IMR-90 (cell line): ENCODE results near the gene TDP2.

ENCODE experiments used
- BHLHE40 ChIP-seq: fragments of 150-350 bp; IDR thresholded peaks from 2 replicates; pipeline ENCODE4 v1.6.1; 2016; ENCODE audit warnings: mild to moderate bottlenecking, low read depth, low read length
- CEBPB ChIP-seq: IDR thresholded peaks from 2 replicates; pipeline ENCODE4 v1.6.1; 2012; ENCODE audit warnings: low read depth, low read length, improper control_type of control experiment
- CHD1 ChIP-seq: IDR thresholded peaks from 2 replicates; pipeline ENCODE4 v1.6.1; 2012; ENCODE audit warnings: low read depth, low read length, improper control_type of control experiment
- ELK1 ChIP-seq: fragments of 150-350 bp; IDR thresholded peaks from 2 replicates; pipeline ENCODE4 v1.6.1; 2016; ENCODE audit warnings: low read depth, mild to moderate bottlenecking, low read length, moderate library complexity, borderline replicate concordance
- FOS ChIP-seq: fragments of 150-350 bp; IDR thresholded peaks from 2 replicates; pipeline ENCODE4 v1.6.1; 2016; ENCODE audit warnings: low read depth, low read length
- MAFK ChIP-seq: IDR thresholded peaks from 2 replicates; pipeline ENCODE4 v1.6.1; 2012; ENCODE audit warnings: low read depth, low read length, improper control_type of control experiment
- POLR2A ChIP-seq: IDR thresholded peaks from 2 replicates; pipeline ENCODE4 v1.6.1; 2012; ENCODE audit warnings: mild to moderate bottlenecking, low read depth, low read length
- RAD21 ChIP-seq: IDR thresholded peaks from 2 replicates; pipeline ENCODE4 v1.6.1; 2012; ENCODE audit warnings: low read length, improper control_type of control experiment
- RCOR1 ChIP-seq: IDR thresholded peaks from 2 replicates; pipeline ENCODE4 v1.6.1; 2012; ENCODE audit warnings: mild to moderate bottlenecking, low read length, improper control_type of control experiment; ENCODE audit not compliant: insufficient replicate concordance
- RFX5 ChIP-seq: IDR thresholded peaks from 2 replicates; pipeline ENCODE4 v1.8.0; 2012; ENCODE audit warnings: low read depth, mild to moderate bottlenecking, low read length, moderate library complexity
- SMC3 ChIP-seq: fragments of 150-350 bp; IDR thresholded peaks from 2 replicates; pipeline ENCODE4 v1.6.1; 2016; ENCODE audit warnings: low read depth, mild to moderate bottlenecking, antibody characterized with exemption, low read length, moderate library complexity
- USF2 ChIP-seq: fragments of 150-350 bp; IDR thresholded peaks from 2 replicates; pipeline ENCODE4 v1.6.1; 2017; ENCODE audit warnings: mild to moderate bottlenecking, antibody characterized with exemption, low read length, low read depth
- TF ChIP-seq, protein P1 (sequence below): conservative IDR thresholded peaks from 2 replicates; pipeline ENCODE4 v1.5.1; 2012; ENCODE audit warnings: mild to moderate bottlenecking, low read depth, low read length, improper control_type of control experiment

DNA sequence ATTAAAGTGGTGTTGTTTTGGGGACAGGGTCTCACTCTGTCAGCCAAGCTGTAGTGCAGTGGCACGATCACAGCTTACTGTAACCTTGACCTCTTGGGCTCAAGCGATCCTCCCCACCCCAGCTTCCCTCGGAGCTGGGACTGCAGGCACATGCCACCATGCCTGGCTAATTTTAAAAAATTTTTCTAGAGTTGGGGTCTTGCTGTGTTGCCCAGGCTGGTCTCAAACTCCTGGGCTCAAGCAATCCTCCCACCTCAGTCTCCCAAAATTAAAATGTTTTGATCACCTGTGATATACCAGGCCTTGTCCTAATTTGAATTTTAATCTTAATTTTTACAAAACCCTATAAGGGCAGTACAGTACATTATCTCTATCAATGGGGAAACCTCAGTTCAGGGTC, 25.7 kb upstream of the TDP2 start:
- TF ChIP-seq, protein P1, sequence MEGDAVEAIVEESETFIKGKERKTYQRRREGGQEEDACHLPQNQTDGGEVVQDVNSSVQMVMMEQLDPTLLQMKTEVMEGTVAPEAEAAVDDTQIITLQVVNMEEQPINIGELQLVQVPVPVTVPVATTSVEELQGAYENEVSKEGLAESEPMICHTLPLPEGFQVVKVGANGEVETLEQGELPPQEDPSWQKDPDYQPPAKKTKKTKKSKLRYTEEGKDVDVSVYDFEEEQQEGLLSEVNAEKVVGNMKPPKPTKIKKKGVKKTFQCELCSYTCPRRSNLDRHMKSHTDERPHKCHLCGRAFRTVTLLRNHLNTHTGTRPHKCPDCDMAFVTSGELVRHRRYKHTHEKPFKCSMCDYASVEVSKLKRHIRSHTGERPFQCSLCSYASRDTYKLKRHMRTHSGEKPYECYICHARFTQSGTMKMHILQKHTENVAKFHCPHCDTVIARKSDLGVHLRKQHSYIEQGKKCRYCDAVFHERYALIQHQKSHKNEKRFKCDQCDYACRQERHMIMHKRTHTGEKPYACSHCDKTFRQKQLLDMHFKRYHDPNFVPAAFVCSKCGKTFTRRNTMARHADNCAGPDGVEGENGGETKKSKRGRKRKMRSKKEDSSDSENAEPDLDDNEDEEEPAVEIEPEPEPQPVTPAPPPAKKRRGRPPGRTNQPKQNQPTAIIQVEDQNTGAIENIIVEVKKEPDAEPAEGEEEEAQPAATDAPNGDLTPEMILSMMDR = no peak
- TF ChIP-seq POLR2A (no peak), USF2 (no peak), RFX5 (no peak), FOS (no peak), MAFK (no peak), RCOR1 (no peak), BHLHE40 (no peak), CHD1 (no peak), CEBPB (no peak), SMC3 (no peak), RAD21 (no peak), ELK1 (no peak)
